OCI-LY3 (cell line): ENCODE results near the gene CCL15.
"Not testable (repeated sequence)": the region's sequence is repeated elsewhere in the genome, so short reads cannot be mapped to it uniquely, and the experiment has no call there.

Experiments used
- H2AFZ ChIP-seq: fragments of 200-600, 300-600 bp; shearing (Covaris generic); 2 replicates; pipeline ENCODE4 v1.6.0; 2014; ENCODE audit warnings: antibody characterized with exemption, low read depth, low read length
- H3K27ac ChIP-seq: fragments of 200-600, 300-600 bp; sonication (generic); 2 replicates; pipeline ENCODE4 v1.5.1; 2014; ENCODE audit warnings: mild to moderate bottlenecking, low read length, moderate library complexity, mixed read lengths
- H3K27me3 ChIP-seq: fragments of 200-600, 300-600 bp; sonication (generic); 2 replicates; pipeline ENCODE4 v1.6.1; 2014; ENCODE audit warnings: low read depth, low read length, mixed read lengths
- H3K36me3 ChIP-seq: fragments of 200-600, 300-600 bp; sonication (generic); replicated peaks from 2 replicates; pipeline ENCODE3; 2014; ENCODE audit warnings: low read depth, low read length, mixed read lengths
- H3K4me1 ChIP-seq: fragments of 300-600, 200-600 bp; sonication (generic); 2 replicates; pipeline ENCODE4 v1.6.1; 2014; ENCODE audit warnings: low read length, mixed read lengths
- H3K4me2 ChIP-seq: fragments of 200-600, 300-600 bp; sonication (generic); 2 replicates; pipeline ENCODE4 v1.6.1; 2014; ENCODE audit warnings: low read length, mixed read lengths
- H3K4me3 ChIP-seq: fragments of 300-600, 200-600 bp; sonication (generic); 2 replicates; pipeline ENCODE4 v1.5.1; 2014; ENCODE audit warnings: antibody characterized with exemption, mild to moderate bottlenecking, low read length, moderate library complexity
- H3K79me2 ChIP-seq: fragments of 300-600, 200-600 bp; shearing (Covaris generic); 2 replicates; pipeline ENCODE4 v1.6.1; 2014; ENCODE audit warnings: mild to moderate bottlenecking, low read length, mixed read lengths
- H3K9ac ChIP-seq: fragments of 300-600, 200-600 bp; shearing (Covaris generic); 2 replicates; pipeline ENCODE4 v1.6.0; 2014; ENCODE audit warnings: mild to moderate bottlenecking, low read length, moderate library complexity
- H3K9me3 ChIP-seq: fragments of 200-600, 300-600 bp; shearing (Covaris generic); 2 replicates; pipeline ENCODE4 v1.6.1; 2014; ENCODE audit warnings: low read length, mixed read lengths; ENCODE audit not compliant: insufficient read depth
- H4K20me1 ChIP-seq: fragments of 200-600, 300-600 bp; sonication (generic); 2 replicates; pipeline ENCODE4 v1.6.1; 2016; ENCODE audit warnings: low read length, mixed read lengths; ENCODE audit not compliant: insufficient read depth
- EZH2phosphoT487 ChIP-seq: fragments of 200-600 bp; shearing (Covaris generic); IDR thresholded peaks from 2 replicates; pipeline ENCODE4 v1.6.1; 2018; ENCODE audit warnings: antibody characterized with exemption, mixed run types, low read depth
- TF ChIP-seq, protein P1 (sequence below): fragments of 200-600, 300-600 bp; sonication (generic); IDR thresholded peaks from 2 replicates; pipeline ENCODE4 v1.5.1; 2014; ENCODE audit warnings: antibody characterized with exemption, low read length, low read depth

Gene CCL15

GRCh38 chr17:36001862-36002603, 680 bp upstream of the CCL15 start:
- Histone ChIP-seq H3K79me2 (no peaks in the 10 kb centered on the region), H3K27ac (no peak overlapping the region), H3K36me3 (no peaks in the 10 kb centered on the region), H3K27me3 (peaks cover 41% of the 10 kb centered on the region), H3K4me2 (peak overlapping the region; percentile 42), H3K4me3 (0 out of 2 replicates have a peak overlapping the region, but pooled peaks have one; percentile 1), H3K4me1 (peaks cover 68% of the 10 kb centered on the region), H4K20me1 (no peaks in the 10 kb centered on the region), H2AFZ (no peak overlapping the region), H3K9me3 (no peaks in the 10 kb centered on the region), H3K9ac (no peak overlapping the region)
- no peak for TF ChIP-seq EZH2phosphoT487

GRCh38 chr17:36000732-36001109, 632 bp downstream of the CCL15 start:
- Histone ChIP-seq H3K9me3 (no peaks in the 10 kb centered on the region), H3K4me2 (no peak overlapping the region), H3K27me3 (peaks cover 47% of the 10 kb centered on the region), H4K20me1 (no peaks in the 10 kb centered on the region), H3K4me1 (peaks cover 77% of the 10 kb centered on the region), H2AFZ (no peak overlapping the region), H3K79me2 (no peaks in the 10 kb centered on the region), H3K36me3 (no peaks in the 10 kb centered on the region), H3K4me3 (no peak overlapping the region), H3K27ac (no peak overlapping the region), H3K9ac (no peak overlapping the region)
- TF ChIP-seq, protein P1, sequence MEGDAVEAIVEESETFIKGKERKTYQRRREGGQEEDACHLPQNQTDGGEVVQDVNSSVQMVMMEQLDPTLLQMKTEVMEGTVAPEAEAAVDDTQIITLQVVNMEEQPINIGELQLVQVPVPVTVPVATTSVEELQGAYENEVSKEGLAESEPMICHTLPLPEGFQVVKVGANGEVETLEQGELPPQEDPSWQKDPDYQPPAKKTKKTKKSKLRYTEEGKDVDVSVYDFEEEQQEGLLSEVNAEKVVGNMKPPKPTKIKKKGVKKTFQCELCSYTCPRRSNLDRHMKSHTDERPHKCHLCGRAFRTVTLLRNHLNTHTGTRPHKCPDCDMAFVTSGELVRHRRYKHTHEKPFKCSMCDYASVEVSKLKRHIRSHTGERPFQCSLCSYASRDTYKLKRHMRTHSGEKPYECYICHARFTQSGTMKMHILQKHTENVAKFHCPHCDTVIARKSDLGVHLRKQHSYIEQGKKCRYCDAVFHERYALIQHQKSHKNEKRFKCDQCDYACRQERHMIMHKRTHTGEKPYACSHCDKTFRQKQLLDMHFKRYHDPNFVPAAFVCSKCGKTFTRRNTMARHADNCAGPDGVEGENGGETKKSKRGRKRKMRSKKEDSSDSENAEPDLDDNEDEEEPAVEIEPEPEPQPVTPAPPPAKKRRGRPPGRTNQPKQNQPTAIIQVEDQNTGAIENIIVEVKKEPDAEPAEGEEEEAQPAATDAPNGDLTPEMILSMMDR, result no peak
- no peak for TF ChIP-seq EZH2phosphoT487

GRCh38 chr17:35998756-35999155, 2.6 kb downstream of the CCL15 start:
- H3K36me3 ChIP-seq, result no peaks in the 10 kb centered on the region
- no peak for TF ChIP-seq EZH2phosphoT487
- TF ChIP-seq, protein P1, result no peak
- peaks cover 75% of the 10 kb centered on the region for H3K4me1 ChIP-seq
- no peaks in the 10 kb centered on the region for H4K20me1 ChIP-seq
- H2AFZ ChIP-seq, result no peak overlapping the region
- H3K4me3 ChIP-seq, result no peak overlapping the region
- no peaks in the 10 kb centered on the region for H3K79me2 ChIP-seq
- no peak overlapping the region for H3K9ac ChIP-seq
- no peaks in the 10 kb centered on the region for H3K9me3 ChIP-seq
- no peak overlapping the region for H3K27ac ChIP-seq
- no peak overlapping the region for H3K4me2 ChIP-seq
- H3K27me3 ChIP-seq, result peaks cover 58% of the 10 kb centered on the region

DNA sequence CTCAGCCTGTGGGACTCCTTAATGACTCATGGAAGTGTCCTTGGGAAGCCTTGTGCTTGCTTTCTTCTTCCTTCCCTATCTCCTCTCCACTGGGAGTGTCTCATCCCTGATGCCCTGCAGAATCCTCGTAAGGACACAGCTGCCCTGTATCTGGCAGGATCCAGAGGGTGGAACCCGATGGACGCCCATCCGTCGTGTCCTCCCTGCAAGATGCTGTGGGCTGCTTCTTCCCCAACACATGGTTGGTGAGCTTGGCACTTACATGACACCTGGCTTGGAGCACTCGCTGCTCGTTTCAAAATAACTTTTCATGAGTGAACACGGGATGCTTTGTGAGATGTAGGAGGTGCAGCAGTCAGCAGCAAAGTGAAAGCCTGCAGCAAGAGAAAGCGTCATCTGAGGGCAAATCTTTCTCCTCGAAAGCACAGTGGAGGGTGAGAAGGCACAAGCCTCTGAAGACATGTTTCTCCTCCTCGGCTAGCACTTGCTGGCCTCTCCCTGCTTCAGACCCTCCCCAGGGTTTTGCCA, 3.3 kb downstream of the CCL15 start:
- Histone ChIP-seq H3K9me3 (no peaks in the 10 kb centered on the region), H3K4me3 (no peak overlapping the region), H4K20me1 (no peaks in the 10 kb centered on the region), H3K27me3 (peaks cover 65% of the 10 kb centered on the region), H3K79me2 (no peaks in the 10 kb centered on the region), H3K4me2 (peak overlapping the region; percentile 23), H3K4me1 (peaks cover 70% of the 10 kb centered on the region), H3K27ac (no peak overlapping the region), H3K36me3 (no peaks in the 10 kb centered on the region), H3K9ac (no peak overlapping the region), H2AFZ (no peak overlapping the region)
- TF ChIP-seq EZH2phosphoT487, result no peak
- TF ChIP-seq, protein P1, result no peak

- H3K9me3 ChIP-seq, H3K79me2 ChIP-seq, H3K4me3 ChIP-seq, H3K36me3 ChIP-seq, H2AFZ ChIP-seq, H3K27ac ChIP-seq, H3K9ac ChIP-seq, H4K20me1 ChIP-seq: not testable (repeated sequence)
- Histone ChIP-seq H3K4me1 (peaks cover 45% of the 10 kb centered on the region), H3K4me2 (peak overlapping the region; percentile 45), H3K27me3 (peaks cover 72% of the 10 kb centered on the region)
Observed at GRCh38 chr17:35995346-35995745, 6.0 kb downstream of the CCL15 start.
